Stimulated activated CD8-positive, alpha-beta memory T cell treated with anti-CD3 and anti-CD28 coated beads, Interleukin-15, amount 100 ng/mL, for 1 hour (primary cell): Measurements from ENCODE around the gene HMOX1.

Source experiments
- DNase-seq: peaks from one replicate; pipeline ENCODE4 v3.0.0-alpha.2; 2020; ENCODE audit warnings: low read depth

HMOX1 gene, protein sequence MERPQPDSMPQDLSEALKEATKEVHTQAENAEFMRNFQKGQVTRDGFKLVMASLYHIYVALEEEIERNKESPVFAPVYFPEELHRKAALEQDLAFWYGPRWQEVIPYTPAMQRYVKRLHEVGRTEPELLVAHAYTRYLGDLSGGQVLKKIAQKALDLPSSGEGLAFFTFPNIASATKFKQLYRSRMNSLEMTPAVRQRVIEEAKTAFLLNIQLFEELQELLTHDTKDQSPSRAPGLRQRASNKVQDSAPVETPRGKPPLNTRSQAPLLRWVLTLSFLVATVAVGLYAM

DNA sequence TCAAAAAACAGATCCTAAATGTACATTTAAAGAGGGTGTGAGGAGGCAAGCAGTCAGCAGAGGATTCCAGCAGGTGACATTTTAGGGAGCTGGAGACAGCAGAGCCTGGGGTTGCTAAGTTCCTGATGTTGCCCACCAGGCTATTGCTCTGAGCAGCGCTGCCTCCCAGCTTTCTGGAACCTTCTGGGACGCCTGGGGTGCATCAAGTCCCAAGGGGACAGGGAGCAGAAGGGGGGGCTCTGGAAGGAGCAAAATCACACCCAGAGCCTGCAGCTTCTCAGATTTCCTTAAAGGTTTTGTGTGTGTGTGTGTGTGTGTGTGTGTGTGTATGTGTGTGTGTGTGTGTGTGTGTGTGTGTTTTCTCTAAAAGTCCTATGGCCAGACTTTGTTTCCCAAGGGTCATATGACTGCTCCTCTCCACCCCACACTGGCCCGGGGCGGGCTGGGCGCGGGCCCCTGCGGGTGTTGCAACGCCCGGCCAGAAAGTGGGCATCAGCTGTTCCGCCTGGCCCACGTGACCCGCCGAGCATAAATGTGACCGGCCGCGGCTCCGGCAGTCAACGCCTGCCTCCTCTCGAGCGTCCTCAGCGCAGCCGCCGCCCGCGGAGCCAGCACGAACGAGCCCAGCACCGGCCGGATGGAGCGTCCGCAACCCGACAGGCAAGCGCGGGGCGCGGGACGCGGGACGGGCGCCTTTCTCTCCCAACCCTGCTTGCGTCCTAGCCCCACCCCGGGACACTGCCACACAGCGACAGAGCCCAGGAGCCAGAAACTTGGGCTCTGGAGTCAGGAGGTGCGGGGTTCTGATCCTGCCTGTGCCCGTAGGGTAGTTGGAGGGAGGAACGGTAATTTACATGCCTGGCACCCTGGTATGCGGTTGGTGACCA lies at the start of gene HMOX1:
HMOX1 (plus strand) TSS at position 560 of the 887 bp plus-strand sequence; CDS start at position 638, 78 bp downstream.
- DNase-seq, result no peak

DNA sequence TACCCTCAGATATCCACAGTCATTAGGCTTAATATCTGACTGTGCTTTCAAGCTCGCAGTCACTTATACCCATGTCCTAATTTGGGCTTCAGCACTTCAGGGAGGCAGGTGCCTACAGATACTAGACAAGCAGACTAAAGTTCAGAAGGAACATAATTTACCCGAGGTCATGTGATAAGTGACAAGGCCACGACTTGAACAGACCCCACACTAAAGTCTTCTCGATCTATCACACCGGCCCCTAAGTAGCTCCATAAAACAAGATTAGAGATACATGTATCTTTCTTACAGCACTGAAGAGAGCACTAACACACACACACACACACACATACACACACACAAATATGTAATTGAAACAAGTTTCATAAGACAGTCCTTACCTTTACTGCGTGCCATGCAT lies 48.6 kb upstream of the HMOX1 start:
- DNase-seq, result no peak

DNA sequence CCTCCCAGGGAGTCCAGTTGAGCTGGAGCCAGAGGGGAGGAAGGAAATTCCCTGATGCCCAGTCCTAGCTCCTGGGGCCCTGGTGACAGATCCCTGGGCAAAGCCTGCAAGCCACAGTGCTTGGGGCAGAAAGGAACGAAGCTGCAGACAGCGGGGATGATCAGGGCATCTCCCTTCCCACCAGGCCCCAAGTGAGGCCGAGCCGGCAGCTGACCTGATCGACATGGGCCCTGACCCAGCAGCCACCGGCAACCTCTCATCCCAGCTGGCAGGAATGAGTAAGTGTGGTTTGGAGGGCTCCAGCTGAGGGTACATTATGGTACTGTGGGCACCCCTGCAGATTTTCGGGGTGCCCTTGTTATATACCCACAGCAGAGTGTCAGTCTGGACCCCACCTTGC lies 47.7 kb upstream of the HMOX1 start:
- DNase-seq, result no peak

DNA sequence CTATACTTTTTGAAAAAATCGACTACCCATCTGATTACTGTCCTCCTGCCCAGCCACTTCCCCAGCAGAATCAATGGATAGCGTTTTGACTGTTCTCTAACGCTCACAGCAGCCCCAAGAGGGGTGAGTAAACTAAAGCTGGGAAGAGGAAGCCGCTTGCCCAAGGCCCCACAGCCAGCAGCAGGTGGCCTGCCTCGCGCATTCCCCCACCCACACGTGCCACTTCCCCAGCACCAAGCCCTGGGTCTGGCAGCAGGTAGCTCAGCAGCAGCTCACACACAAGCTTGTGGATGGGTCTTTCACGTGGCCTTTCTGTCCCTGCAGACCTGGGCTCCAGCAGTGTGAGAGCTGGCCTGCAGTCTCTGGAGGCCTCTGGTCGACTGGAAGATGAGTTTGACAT lies 46.9 kb upstream of the HMOX1 start:
- no peak for DNase-seq

DNA sequence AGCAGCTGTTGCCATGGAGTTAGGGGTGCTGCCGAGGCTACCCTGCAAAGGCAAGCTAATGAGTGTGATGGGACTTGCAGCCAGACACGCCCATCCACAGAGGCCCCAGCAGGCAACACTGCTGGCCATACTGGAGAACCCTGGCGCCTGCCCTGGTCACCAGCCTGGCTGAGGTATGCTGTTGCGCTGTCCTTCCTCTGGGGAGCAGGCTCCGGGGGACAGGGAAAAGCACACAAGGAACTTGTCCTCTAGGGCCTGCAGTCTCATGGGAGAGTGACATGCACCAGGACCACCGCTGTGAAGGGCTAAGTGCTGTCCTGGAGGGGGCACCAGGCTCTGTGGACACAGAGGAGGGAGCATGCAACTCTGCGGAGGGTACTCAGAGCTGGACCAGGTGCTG lies 45.4 kb upstream of the HMOX1 start:
- DNase-seq, result no peak

DNA sequence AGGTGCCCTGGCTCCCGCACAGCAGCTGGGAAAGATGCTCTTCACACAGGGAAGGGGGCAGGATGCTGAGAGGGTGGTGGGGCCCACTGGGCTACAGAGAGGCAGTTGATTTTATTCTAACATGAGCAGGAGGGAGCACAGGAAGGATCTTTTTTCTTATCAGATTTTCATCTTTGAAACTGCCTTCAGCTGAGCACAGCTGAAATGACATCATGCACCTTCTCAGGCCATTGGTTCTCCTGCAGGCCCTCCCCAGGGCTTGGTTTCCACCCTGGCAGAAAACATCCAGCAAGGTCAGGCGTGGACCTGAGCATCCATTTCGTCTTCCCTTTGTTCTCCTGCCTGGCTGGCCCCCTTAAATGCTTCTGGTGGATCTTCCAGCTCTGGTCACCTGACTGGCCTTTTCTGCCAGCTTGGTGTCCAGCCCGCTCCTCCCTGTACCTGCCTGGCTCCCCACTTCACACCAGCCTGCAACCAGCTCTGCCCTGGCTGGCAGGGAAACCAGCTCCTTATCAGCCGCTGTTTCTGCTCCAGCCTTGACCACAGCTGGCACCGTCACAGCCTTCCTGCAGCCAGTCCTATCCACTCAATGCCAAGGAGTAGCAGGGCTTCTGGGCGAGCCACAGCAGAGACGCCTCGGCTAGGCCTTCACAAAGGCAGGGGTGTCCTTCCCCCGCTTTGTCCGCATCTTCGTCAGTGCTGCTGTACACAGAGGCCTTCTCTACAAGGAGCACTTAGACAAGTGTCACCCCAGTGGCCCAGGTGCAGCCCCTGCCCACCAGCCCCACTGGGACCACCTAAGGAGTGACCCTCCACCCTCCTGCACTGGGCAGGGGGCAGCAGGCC lies 44.7 kb upstream of the HMOX1 start:
- no peak for DNase-seq

DNA sequence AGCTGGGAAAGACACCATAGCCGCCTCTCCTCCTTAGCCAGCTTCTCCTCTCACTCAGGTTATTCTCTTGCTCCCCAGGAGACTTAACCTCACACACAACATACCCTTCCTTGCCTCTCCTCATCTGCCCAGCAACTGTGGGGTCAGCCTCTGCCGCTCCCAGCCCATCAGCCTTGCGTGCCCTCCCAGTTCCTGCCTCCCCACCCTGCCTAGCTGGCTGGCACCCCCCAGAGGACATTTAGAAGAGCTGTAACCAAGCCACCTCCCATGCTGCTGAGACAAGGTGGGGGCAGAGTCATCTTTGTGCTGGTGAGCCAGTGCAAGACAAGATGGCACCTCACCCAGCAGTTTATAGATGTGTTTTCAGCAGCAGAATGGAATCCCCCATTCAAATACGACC lies 43.0 kb upstream of the HMOX1 start:
- no peak for DNase-seq

DNA sequence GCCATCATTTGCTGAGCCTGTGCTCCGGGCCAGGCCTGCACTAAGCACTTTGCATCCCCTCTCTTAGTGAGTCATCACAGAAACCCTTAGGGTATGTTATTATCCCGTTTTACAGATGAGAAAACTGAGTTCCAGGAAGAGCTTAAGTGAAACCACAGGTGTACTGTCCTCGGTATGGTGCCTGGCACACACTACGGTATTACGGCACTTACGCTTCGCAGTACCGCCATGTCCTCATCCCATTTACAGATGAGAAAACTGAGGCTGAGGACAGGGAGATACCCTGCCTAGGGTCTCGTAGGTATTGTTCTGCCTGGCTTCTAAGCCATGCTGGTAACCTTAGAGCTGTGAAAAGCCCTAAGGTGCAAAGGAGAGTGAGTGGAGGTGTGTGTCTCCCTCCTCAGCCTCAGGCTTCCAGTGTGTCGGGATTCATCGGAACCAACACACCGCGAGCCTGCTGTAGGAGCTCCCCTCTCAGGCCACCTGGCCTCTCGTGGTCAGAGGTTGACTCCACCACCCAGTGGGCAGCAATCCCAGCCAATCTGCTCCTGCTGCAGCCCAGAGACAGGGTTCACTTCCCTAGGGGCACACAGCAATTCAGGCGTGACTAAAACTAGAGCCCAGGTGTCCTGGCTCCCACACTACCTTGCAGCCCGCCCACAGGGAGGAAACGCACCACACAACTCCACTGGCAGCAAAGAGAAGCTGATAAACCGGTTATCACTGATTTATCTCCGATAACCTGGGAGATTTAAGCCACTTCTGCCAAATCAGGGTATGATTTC lies 39.6 kb upstream of the HMOX1 start:
- DNase-seq, result no peak

DNA sequence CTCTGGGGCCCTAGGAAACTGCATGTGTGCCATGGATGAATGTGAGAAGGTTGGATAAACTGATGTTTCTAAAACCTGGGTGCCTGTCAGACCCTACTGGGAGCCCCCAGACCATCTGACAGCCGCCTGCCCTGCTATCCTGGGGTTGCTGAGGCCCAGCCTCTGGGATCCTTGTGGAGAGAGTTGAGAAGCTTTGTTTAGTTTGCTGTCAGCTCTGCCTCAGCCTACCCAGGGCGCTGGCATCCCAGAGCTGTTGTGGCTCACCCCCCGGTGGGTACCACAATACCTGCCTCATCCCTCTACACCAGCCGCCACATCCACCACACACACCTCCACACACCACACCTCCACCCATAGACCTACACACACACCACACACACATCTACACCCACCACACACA lies 38.5 kb upstream of the HMOX1 start:
- no peak for DNase-seq

DNA sequence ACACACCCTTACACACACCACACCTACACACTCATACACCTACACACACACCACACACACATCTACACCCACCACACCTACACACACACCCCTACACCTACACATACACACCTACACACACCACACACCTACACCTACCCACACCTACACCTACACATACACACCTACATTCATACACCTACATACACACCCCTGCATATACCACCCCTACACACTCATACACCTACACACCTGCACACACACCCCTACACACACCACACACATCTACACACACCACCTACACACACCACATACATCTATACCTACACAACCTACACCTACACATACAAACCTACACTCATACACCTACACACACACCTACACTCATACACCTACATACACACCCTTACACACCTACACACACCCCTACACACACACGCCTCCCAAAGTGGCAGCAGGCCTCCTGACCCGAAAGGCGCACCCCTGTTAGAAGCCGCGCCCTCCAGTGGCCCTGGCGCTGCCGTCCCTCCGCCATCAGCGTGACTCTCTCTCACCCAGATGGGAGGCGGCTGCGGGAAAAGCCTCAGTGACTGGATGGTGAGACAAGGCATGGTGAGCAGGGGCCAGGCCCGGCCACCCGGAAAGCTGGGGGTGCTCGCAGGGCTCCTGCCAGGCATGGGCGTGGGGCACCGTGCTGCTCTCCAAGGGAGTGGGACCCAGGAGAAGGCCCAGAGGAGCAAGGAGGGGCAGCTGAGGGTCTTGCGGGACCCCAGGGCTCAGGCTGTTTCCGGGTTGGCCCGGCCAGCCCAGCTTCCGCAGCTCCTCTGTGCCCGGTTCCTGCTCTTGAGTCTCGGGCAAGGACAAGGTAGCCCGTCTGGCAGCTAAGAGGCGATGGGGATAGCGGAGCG lies 37.0 kb upstream of the HMOX1 start:
- no peak for DNase-seq

DNA sequence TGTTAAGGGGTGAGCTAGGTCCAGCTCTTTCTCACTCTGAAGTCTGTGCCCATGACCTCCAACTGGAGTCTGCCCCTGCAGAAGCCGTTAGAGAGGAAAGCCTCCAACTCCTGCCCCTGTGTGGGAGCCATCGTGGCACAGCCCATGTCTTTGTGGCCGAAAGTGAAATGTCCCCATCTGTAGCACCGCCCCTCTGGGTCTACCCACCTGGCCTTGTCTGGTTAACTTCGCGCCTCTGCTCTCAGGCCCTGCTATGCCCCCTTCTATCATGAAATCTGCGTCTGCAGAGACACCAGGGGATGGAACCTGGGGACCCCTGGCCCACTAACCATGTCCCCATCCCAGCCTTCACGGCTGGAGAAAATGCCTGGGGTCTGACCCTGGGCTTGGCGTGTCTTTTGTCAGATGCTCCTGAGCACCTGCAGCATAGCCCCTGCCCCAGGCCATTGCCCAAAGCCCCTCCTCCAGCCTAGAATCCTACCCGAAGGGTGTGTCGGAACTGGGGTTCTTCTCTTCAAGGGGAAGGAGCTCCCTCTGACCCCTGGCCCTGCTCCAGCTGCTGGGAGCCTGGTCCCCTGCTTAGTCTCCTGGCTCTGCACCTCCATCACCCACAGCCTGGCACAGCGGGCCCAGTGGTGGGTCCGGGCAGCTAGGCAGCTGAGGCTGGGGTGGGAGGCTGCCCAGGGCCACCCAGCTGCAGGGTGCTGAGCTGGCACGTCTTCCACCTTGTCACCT lies 35.8 kb upstream of the HMOX1 start:
- no peak for DNase-seq

DNA sequence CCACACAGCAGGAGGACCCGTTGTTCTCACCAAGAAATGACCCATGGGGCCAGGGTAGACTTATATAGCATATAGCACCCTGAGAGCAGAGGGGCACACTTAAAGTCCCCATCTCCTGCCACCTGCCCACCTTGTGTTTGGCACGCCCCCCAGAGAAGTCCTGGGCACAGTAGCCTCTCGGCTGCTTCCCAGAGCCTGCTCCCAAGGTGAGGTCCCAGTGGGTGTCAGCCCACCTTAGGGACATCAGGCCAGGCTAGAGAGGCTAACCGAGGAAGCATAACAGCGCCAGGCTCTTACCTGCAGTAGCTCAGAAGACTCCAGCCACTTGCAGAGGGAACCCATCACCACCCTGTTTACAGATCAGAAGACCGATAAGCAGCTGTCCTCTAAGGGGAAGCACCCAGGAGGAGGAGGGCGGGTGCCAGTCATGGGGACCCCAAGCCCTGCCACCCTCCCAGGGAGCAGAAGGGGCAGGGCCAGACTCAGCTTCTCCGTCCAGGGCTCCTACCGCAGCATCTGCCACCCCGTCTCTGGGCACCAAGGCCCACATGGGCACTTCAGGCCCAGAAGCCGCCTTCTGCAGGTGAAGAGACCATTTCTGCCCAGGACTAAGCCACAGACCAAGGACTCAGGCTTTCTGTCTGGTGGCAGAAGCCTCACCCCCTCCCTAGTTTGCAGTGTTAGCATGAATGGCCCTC lies 34.9 kb upstream of the HMOX1 start:
- DNase-seq, result no peak

DNA sequence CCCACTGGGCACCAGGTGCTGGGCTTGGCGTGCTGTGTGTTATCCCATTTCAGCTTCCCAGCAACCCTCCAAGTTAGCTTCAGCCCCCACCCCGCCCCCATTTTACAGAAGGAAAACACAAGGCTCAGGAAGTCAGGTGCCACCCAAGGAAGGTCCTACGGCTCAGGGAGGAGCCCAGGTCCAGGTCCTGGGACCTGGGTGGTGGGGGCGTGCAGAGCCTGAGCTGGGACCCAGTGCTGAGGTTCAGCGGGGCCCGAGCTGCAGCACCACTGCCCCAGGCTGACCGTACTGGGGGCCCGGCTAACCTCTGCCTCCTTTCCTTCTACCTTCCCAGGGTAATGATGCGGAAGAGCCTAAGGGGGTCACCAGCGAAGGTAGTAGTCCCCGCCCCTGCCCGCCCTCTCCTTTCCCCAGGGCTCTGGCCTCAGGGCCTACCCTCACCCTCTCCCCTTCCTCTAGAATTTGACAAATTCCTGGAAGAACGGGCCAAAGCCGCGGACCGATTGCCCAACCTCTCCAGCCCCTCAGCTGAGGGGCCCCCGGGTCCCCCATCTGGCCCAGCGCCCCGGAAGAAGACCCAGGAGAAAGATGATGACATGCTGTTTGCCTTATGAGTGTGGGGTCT lies 34.2 kb upstream of the HMOX1 start:
- DNase-seq, result no peak

DNA sequence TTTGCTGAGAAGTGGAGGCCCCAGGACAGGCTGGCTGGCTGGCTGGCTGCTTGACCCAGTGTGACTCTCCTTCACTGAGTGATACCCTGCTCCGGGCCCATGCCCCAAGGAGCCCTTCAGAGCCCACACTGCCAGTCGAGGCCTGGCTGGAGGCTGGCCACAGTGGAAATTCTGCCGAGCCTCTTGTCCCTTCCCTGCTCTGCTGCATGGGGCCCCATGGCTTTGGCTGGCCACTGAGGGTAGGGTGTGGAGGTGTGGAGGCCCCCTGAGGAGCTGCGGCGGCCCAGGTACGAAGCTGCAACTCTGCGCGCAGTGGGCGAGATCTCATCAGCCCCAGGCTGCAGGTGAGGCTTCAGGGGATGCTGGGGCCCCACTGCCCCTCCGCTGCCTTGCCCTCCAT lies 33.4 kb upstream of the HMOX1 start:
- no peak for DNase-seq

DNA sequence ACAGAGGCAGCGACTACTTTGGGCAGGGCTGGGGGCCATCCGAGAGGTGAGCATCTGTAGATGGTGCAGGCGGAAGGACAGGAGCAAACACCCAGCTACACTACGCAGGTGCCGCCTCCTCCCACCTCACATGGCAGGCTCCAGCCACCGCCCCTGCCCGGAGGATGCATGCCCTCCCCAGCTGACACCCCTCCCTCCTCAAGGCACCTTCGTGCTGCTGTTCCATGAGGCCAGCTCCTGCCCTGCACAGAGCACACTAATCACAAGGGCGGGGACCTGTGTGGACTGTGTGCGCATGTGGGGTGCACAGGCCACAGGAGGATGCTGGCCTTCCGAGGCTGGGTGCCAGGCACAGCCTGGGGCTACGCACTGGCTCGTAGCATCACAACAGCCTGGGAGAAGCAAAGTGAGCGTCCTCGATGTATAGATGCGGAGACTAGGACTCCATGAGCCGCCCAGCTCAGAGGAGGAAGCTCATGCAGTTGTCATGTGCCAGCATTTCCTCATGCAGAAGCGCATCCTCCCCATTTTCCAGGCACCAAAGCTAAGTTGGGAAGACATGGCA lies 32.8 kb upstream of the HMOX1 start:
- DNase-seq, result no peak

DNA sequence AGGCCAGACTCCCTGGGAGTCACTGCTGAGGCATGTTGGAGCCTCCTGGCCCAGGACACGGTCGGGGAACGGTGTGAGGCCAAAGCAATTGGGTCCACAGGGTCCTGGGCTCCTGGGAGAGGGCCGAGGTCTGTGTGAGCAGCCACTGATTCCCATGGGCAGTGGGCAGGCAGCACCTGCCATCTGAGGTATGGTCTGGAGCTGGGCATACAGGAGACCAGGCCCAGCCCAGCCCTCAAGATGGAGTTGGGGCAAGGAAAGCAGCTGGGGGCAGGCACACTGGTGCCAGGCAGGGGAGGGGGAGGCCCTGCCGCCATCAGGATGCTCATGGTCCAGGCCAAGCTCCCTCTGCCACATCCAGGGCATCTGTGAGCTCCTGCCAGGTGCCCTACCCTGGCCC lies 32.2 kb upstream of the HMOX1 start:
- no peak for DNase-seq

DNA sequence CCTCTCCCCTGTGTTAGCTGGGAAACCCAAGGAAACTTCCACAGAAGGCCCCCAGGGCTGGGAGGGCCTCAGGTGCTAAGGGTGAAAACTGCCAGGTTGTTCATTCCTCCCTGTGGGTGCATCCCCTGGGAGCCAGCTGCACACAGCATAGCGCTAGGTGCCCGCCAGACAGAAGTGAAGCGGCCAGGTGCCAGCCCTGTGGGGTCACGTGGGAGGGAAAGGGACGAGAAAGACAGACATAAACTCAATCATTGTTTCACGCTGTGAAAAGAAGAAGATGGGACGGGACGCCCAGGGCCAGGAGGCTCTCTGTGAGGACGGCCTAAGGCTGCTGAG lies 31.6 kb upstream of the HMOX1 start:
- DNase-seq, result no peak

DNA sequence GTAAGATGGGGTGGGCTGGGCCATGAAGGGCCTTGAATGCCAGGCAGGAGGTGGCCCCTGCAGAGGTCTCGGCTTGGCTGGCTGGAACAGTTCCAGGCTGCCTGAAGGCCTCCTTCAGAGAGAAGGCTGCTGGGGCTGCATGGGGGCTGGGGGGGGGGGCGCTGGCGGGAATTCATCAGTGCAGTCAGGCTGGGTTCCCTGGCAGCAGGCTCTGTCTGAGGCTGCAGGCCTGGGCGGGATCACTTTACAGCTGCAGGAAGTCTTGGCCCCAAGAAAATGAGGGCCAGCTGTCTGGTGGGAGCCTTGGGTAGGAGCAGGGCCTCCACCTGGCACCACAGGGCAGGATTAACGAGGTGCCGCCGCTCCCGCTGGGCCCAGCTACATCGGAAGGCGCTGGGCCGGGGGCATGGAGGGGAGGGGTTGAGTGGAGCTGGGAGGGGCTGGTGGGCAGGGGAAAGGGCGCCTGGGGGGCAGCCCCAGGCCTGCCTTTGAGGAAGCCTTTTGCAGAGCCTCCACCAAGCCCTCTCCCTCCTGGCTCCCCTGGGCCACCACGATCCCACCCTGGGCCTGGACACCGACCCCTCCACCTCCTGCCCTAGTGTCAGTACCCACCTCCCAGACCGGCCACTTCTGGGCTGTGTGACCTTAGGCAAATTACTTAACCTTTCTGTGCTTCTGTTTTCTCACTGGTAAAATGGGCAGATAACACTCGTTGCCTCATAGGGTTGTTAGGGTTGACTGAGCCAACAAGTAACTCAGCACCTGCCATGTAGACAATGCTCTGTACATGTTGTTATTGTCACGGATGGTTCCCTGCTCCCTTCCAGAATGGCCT lies 31.0 kb upstream of the HMOX1 start:
- no peak for DNase-seq
